HG02852 (cell line): ENCODE measurements around the gene MRPS31.
"Not testable (repeated sequence)": the region's sequence is repeated elsewhere in the genome, so short reads cannot be mapped to it uniquely, and the experiment has no call there.

ENCODE experiments used
- ATAC-seq: cut with Tn5 transposase; IDR thresholded peaks from one replicate; pipeline ENCODE4 v1.9.1; 2021; ENCODE audit warnings: mild to moderate bottlenecking, moderate library complexity; ENCODE audit not compliant: unreplicated experiment

Gene MRPS31

GRCh38 chr13:40790154-40790616, 19.2 kb upstream of the MRPS31 start:
- ATAC-seq, result no peak

DNA sequence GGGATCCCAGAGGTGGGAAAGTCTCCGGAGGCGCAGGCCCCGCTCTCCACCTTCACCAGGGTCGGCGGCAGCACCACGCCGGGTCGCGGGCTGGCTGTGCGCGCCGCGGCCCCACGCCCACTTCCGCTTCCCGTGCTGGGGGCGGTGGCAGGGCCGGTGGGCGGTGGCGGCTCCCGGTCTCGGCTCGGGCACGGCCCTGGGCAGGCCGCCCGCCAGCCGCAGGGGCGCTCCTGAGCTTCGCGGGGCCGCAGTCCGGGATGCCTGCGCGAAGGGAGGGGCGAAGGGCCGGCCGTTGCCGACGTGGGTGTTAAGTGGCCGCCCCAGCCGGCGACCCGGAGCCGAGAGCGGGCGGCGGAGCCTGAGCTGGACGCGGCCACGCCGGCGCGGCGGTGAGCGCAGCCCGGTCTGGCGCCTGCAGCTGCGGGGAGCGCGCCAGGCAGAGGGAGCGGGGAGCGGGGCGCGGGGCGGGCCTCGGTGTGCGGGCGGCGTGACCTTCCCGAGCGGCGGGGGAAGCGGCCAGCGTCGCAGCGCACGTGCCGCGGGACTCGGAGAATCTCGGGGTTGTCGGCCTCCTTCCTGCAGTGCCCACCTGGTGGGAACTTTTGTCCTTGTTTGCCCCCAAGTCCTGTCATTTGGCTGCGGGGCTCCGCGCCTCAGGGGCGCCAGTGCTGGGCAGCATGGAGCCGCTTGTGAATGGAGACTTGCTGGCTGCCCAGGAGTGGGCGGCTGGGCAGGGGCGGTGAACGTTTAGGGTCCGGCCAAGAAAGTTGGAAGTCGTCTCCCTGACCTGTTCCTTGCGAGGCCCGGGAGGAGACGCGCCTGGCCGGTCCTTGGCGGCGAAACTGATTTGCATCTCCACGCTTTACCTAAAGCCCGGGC, 18.5 kb upstream of the MRPS31 start, which contains the start of gene SLC25A15:
SLC25A15 (plus strand) TSS at position 337 of the 879 bp plus-strand sequence. CDS start 3,616 bp downstream, outside the sequence.
- ATAC-seq, result peak; percentile 75

DNA sequence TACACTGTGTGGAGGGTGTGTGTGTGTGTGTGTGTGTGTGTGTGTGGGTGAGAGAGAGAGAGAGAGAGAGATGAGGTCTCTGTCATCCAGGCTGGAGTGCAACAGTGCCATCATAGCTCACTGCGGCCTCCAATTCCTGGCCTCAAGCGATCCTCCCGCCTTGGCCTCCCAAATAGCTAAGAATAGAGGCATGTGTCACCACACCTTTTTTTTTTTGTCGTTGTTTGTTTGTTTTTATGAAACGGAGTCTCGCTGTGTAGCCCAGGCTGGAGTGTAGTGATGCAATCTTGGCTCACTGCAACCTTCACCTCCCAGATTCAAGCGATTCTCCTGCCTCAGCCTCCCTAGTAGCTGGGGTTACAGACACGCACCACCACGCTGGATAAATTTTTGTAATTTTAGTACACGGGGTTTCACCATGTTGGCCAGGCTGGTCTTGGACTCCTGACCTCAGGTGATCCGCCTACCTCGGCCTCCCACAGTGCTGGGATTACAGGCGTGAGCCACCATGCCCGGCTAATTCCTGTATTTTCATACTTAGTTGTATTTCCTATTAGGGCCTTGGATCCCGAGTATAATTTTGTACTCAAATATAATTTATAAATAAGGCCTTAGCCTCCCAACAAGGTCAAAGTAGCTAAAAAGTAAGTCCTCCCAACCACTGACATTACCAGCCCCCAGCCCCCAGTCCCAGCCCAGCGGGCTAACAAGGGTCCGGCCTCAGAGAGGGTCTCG, 17.7 kb upstream of the MRPS31 start:
- ATAC-seq, result not testable (repeated sequence)

GRCh38 chr13:40787062-40787461, 16.1 kb upstream of the MRPS31 start:
- no peak for ATAC-seq

GRCh38 chr13:40786568-40786996, 15.6 kb upstream of the MRPS31 start:
- ATAC-seq, result no peak

DNA sequence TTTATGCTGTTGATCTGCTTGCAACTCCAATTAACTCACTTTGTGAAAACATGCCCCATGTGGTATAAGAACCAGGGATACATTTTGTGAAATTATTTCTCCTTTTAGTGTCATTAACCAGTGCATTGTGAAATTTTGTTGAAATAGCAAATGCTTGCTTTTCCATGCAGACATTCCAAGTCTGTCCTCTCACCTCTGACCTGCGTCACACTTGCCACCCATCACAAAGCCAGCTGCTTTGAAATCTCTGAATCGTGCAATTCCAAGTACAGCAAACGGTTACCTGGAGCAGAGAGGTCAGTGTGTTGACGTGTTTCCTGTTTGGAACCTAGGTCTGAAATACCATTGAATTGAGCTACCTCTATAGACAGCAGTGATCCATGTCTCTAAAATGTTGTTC, 13.6 kb upstream of the MRPS31 start:
- ATAC-seq, result no peak

DNA sequence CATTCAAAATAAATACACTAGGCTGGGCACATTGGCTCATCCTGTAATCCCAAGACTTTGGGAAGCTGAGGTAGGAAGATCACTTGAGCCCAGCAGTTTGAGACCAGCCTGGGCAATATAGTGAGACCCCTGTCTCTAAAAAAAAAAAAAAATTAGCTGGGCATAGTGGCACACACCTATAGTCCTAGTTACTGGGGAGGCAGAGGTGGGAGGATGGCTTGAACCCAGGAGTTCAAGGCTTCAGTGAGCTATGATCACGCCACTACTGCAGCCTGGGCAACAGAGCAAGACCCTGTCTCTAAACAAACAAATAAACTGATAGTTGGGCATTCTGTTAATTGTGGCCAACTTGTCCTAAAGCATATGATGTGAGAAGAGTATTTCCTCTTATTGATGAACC, 12.0 kb upstream of the MRPS31 start:
- ATAC-seq, result not testable (repeated sequence)

DNA sequence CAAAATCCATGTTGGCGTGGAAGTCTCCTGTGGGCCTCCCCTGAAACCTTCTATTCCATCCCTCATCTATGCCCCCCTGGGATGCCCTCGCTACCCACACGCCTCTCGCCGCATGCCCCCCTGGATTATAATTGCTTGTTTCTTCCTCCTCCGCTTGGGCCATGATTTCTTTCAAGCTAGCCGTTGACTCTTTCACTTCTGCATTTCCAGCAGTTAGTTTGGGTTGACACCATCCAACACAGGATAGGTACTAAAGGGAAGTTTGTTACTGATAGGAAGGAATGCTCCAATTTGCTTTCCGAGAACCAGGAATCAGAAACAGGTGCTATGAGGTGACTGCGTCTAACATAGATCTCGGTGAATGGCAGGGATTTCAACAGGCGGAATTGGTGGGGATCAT, 10.7 kb upstream of the MRPS31 start:
- no peak for ATAC-seq

- no peak for ATAC-seq
Measured at GRCh38 chr13:40780822-40781401, 9.9 kb upstream of the MRPS31 start.

GRCh38 chr13:40779796-40780285, 8.9 kb upstream of the MRPS31 start:
- no peak for ATAC-seq

GRCh38 chr13:40779049-40779448, 8.1 kb upstream of the MRPS31 start:
- ATAC-seq, result no peak

DNA sequence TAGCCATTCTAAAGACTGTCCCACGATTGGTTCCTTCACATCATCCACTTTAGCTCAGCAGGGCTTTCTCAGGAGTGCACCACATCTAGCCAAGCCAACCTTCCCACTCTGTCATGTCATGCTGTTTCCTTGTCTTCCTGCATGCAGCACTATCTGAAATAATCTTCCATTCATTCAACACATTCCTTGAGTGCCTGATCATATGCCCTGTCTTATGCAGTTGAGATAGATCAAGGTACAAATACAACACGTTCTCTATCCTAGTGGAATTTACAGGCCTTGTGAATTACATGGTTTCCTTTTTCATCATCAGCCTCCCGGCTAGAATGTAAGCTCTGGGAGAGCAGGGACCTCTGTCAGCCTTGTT, 6.8 kb upstream of the MRPS31 start:
- no peak for ATAC-seq

GRCh38 chr13:40777166-40777808, 6.3 kb upstream of the MRPS31 start:
- peak; percentile 82 for ATAC-seq

DNA sequence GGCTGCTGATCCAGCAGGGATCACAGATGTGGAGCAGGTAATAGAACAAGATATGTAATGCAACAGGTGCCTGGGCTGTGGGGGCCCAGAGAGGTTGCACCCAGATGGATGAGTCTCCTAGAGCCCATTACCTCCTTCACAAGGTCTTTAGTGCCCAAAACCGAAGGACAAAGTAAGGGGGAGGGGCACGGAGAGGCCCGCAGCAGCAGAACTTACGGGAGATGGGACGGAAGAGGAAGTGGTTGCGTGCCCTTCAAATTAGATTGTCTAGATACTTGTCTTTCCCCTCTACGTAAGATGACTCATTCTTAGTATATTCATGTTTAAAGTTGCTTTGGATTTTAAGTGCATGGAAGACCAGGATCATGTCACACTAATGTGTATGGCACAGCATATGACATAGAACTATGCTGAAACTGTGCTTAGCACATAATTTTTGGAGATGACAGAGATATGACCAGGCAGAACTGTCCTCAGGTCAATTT, 5.7 kb upstream of the MRPS31 start:
- peak; percentile 62 for ATAC-seq

DNA sequence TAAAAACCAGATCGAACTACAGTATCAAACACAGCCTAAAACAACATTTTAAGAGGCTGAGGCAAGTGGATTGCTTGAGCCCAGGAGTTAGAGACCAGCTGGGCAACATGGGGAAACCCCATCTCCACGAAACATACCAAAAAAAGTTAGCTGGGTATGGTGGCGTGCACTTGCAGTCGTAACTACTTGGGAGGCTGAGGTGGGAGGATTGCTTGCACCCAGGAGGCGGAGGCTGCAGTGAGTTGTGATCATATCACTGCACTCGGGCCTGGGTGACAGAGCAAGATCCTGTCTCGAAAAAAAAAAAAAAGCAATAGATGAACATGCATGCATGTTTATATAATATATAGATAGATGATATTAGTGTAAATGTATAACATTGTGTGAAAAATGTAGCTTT, 5.2 kb upstream of the MRPS31 start:
- no peak for ATAC-seq

GRCh38 chr13:40774672-40775071, 3.7 kb upstream of the MRPS31 start:
- ATAC-seq, result no peak

DNA sequence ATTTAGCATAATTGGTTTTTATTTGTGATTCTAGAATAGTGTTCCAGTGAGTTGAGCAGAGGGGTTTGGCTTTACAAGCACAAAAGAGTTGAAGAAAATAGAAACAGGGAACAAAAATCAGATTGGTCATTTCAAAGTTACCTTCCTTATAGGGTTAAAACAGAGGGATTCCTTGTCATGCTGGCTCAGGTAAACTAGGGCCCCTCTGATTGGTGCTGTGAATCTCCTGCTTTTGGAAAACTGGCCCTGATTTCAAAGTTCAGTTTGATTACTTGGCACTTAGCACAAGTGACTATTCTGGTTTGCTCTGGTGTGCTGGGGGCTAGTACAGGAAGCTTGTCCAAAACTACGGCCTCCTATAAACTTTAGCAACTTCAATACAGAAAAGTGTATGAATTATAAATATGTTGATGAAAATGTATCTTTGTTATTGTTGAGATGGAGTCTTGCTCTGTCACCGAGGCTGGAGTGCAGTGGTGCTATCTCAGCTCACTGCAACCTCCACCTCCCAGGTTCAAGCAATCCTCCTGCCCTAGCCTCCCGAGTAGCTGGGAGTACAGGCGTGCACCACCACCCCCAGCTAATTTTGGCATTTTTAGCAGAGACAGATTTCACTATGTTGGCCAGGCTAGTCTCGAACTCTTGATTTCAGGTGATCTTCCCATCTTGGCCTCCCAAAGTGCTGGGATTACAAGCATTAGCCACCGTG, 1.9 kb upstream of the MRPS31 start:
- ATAC-seq, result no peak

DNA sequence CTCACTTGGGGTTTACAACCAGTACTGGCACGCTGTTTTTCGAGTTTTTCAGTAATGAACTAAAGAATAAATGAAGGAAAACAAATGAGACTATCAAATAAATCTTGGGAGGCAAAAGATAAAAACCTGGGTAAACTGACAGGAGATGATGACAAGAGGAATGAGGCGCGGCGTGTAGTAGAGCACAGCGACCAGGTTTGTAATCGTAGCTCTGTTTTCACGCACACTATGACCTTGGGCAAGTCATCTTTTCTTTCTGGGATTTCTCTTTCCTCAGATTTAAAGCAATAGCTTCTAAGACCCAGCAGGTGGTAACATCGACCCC, 419 bp downstream of the MRPS31 start:
- no peak for ATAC-seq

- no peak for ATAC-seq
Measured at GRCh38 chr13:40769970-40770369, 1.0 kb downstream of the MRPS31 start.

DNA sequence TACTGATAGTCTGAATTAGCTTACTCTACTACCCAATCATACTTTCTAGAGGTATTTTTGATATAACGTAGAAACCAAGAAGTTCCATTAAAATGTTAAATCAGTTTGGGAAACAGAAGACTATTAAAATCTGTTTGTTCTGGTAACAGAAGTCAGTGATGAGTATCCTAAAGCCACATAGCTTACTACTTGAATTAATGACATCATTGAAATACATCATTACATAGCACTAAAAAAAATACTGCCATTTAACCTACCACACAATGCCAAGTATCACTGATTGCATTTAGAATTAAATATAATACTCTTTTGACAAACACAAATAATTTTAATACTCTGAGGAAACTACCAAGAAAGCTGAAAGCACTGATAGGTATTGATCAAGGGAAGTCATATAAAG, 5.4 kb downstream of the MRPS31 start:
- no peak for ATAC-seq
